Fibroblast of villous mesenchyme (primary cell): Measurements from ENCODE around the gene SFMBT2. TPM values are rescaled to one million over a fixed set of nuclear protein-coding genes. Genes with fewer than 3 reads are reported as not detected.

ENCODE experiments used
- DNase-seq: peaks from one replicate; pipeline ENCODE4 v3.0.0-alpha.2; 2010; ENCODE audit warnings: low read depth
- H3K4me3 ChIP-seq: 2 replicates; pipeline ENCODE4 v1.5.1; 2011; ENCODE audit warnings: low read depth, mild to moderate bottlenecking, low read length
- CTCF ChIP-seq: IDR thresholded peaks from 2 replicates; pipeline ENCODE4 v1.5.1; 2012; ENCODE audit warnings: low read depth, mild to moderate bottlenecking, low read length; ENCODE audit not compliant: insufficient read depth
- total RNA-seq: library from RNA; depleted of rRNA; stranded (reverse); fragments of >200 nt; gene quantifications from 2 replicates; pipeline ENCODE4 v1.2.3, GENCODE V29; 2012

Gene SFMBT2
- total RNA-seq, 1 donor = 1.7 TPM

DNA sequence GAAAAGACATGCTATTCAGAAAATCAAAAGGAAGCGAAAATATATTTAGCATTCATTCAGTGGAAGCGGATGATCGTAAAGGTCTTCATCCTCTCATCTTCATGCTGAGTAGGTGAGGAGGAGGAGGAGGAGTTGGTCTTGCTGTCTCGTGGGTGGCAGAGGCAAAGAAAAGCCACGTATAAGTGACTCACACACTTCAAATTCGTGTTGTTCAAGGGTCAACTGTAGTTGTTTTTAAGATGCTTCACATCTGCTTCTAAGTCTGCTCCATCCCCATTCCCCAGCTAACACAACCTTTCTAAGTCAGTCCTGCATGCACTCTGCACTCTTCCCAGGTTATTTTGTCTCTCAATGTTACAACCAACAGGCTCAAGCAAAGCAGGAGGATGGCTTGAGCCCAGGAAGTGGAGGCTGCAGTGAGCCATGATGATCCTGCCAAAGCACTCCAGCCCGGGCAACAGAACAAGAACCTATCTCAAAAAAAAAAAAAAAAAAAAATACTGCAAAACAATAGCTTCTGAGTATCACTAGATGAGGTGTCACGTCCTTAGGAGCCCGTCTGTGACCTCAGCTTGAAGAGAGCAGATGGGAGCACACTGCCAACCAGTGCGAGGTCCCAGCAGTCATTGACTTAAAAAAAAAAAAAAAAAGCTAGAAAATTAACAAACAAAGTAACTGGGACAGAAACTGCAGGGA, 70.5 kb downstream of the SFMBT2 start:
- H3K4me3 ChIP-seq = no peak overlapping the region
- no peak for DNase-seq
- no peak for TF ChIP-seq CTCF

- H3K4me3 ChIP-seq = no peak overlapping the region
- TF ChIP-seq CTCF = no peak
- no peak for DNase-seq
These were observed 71.3 kb downstream of the SFMBT2 start for GRCh38 chr10:7339510-7339909.

DNA sequence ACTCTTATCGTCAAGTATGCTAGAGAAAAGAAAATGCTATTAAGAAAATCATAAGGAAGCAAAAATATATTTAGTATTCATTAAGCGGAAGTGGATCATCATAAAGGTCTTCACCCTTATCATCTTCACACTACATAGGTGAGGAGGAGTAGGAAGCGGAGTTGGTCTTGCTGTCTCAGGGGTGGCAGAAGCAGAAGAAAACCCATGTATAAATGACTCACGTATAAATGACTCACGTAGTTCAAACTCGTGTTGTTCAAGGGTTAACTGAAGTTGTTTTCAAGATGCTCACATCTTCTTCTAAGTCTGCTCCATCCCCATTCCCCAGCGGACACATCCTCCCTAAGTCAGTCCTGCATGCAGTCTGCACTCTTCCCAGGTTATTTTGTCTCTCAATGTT, 72.4 kb downstream of the SFMBT2 start:
- no peak for DNase-seq
- H3K4me3 ChIP-seq = no peak overlapping the region
- TF ChIP-seq CTCF = no peak

GRCh38 chr10:7337431-7338171, 73.2 kb downstream of the SFMBT2 start:
- DNase-seq = no peak

GRCh38 chr10:7335977-7336376, 74.9 kb downstream of the SFMBT2 start:
- H3K4me3 ChIP-seq = no peak overlapping the region
- TF ChIP-seq CTCF = no peak

More at GRCh38 chr10:7337431-7338171, 73.2 kb downstream of the SFMBT2 start:
- no peak overlapping the region for H3K4me3 ChIP-seq
- no peak for TF ChIP-seq CTCF

GRCh38 chr10:7334642-7334964, 76.2 kb downstream of the SFMBT2 start:
- no peak for DNase-seq
- H3K4me3 ChIP-seq = no peak overlapping the region
- no peak for TF ChIP-seq CTCF

More at GRCh38 chr10:7335977-7336376, 74.9 kb downstream of the SFMBT2 start:
- DNase-seq = no peak
